HEK293 (cell line): ENCODE measurements around the gene SYNC.
A peak's percentile ranks its signal among the peaks of the same experiment; 100 is the strongest.

Experiments
- BCL11B ChIP-seq: fragments of 450-650 bp; formaldehyde crosslinking; IDR thresholded peaks from 2 replicates; pipeline ENCODE4 v1.5.1; 2016; ENCODE audit warnings: low read depth, missing biosample characterization, missing genetic modification characterization
- KLF16 ChIP-seq: fragments of 450-650 bp; formaldehyde crosslinking; IDR thresholded peaks from 2 replicates; pipeline ENCODE4 v1.5.1; 2017; ENCODE audit warnings: missing biosample characterization, missing genetic modification characterization
- KLF17 ChIP-seq: fragments of 450-650 bp; formaldehyde crosslinking; IDR thresholded peaks from 2 replicates; pipeline ENCODE4 v1.5.1; 2016; ENCODE audit warnings: missing biosample characterization, missing genetic modification characterization
- KLF7 ChIP-seq: fragments of 450-650 bp; formaldehyde crosslinking; IDR thresholded peaks from 2 replicates; pipeline ENCODE4 v1.5.1; 2016; ENCODE audit warnings: missing biosample characterization, missing genetic modification characterization, borderline replicate concordance
- OVOL3 ChIP-seq: fragments of 450-650 bp; formaldehyde crosslinking; IDR thresholded peaks from 2 replicates; pipeline ENCODE4 v1.5.1; 2016; ENCODE audit warnings: missing biosample characterization, missing genetic modification characterization
- SALL2 ChIP-seq: fragments of 450-650 bp; formaldehyde crosslinking; IDR thresholded peaks from 2 replicates; pipeline ENCODE4 v1.5.0; 2017; ENCODE audit warnings: missing biosample characterization, mild to moderate bottlenecking, missing genetic modification characterization, borderline replicate concordance
- ZFP69B ChIP-seq: fragments of 450-650 bp; formaldehyde crosslinking; IDR thresholded peaks from 2 replicates; pipeline ENCODE4 v1.5.1; 2016; ENCODE audit warnings: missing biosample characterization, missing genetic modification characterization
- ZNF175 ChIP-seq: fragments of 450-650 bp; formaldehyde crosslinking; IDR thresholded peaks from 2 replicates; pipeline ENCODE4 v1.5.1; 2016; ENCODE audit warnings: missing biosample characterization, missing genetic modification characterization
- ZNF18 ChIP-seq: fragments of 450-650 bp; formaldehyde crosslinking; IDR thresholded peaks from 2 replicates; pipeline ENCODE4 v1.5.1; 2016; ENCODE audit warnings: missing biosample characterization, missing genetic modification characterization
- ZNF19 ChIP-seq: fragments of 450-650 bp; formaldehyde crosslinking; IDR thresholded peaks from 2 replicates; pipeline ENCODE4; 2016; ENCODE audit warnings: missing biosample characterization, missing genetic modification characterization, low read depth
- ZNF24 ChIP-seq: fragments of 450-650 bp; formaldehyde crosslinking; IDR thresholded peaks from 2 replicates; pipeline ENCODE4 v1.5.1; 2016; ENCODE audit warnings: missing biosample characterization, missing genetic modification characterization
- ZNF335 ChIP-seq: fragments of 450-650 bp; formaldehyde crosslinking; conservative IDR thresholded peaks from 2 replicates; pipeline ENCODE4 v1.5.1; 2016; ENCODE audit warnings: missing biosample characterization, missing genetic modification characterization
- ZNF501 ChIP-seq: fragments of 450-650 bp; formaldehyde crosslinking; IDR thresholded peaks from 2 replicates; pipeline ENCODE4 v1.5.1; 2016; ENCODE audit warnings: missing biosample characterization, missing genetic modification characterization
- ZNF548 ChIP-seq: fragments of 450-650 bp; formaldehyde crosslinking; IDR thresholded peaks from 2 replicates; pipeline ENCODE4 v1.5.1; 2016; ENCODE audit warnings: missing biosample characterization, missing genetic modification characterization
- ZNF561 ChIP-seq: fragments of 450-650 bp; IDR thresholded peaks from 2 replicates; pipeline ENCODE4 v1.5.1; 2018; ENCODE audit warnings: missing biosample characterization, missing genetic modification characterization, borderline replicate concordance
- ZNF580 ChIP-seq: fragments of 450-650 bp; formaldehyde crosslinking; IDR thresholded peaks from 2 replicates; pipeline ENCODE4 v1.5.1; 2016; ENCODE audit warnings: missing biosample characterization, missing genetic modification characterization
- ZNF626 ChIP-seq: fragments of 450-650 bp; sonication (Bioruptor Pico); formaldehyde crosslinking; IDR thresholded peaks from 2 replicates; pipeline ENCODE4 v1.5.1; 2018; ENCODE audit warnings: missing biosample characterization, missing genetic modification characterization, inconsistent platforms
- ZNF629 ChIP-seq: fragments of 450-650 bp; formaldehyde crosslinking; IDR thresholded peaks from 2 replicates; pipeline ENCODE4 v1.5.1; 2017; ENCODE audit warnings: missing biosample characterization, missing genetic modification characterization
- ZNF645 ChIP-seq: fragments of 450-650 bp; formaldehyde crosslinking; IDR thresholded peaks from 2 replicates; pipeline ENCODE4; 2016; ENCODE audit warnings: missing biosample characterization, missing genetic modification characterization
- ZNF664 ChIP-seq: fragments of 450-650 bp; formaldehyde crosslinking; IDR thresholded peaks from 2 replicates; pipeline ENCODE4 v1.5.1; 2016; ENCODE audit warnings: missing biosample characterization, missing genetic modification characterization
- ZNF704 ChIP-seq: fragments of 450-650 bp; formaldehyde crosslinking; IDR thresholded peaks from 2 replicates; pipeline ENCODE4 v1.5.1; 2016; ENCODE audit warnings: missing biosample characterization, missing genetic modification characterization
- ZNF707 ChIP-seq: fragments of 450-650 bp; formaldehyde crosslinking; IDR thresholded peaks from 2 replicates; pipeline ENCODE4 v1.5.1; 2016; ENCODE audit warnings: missing biosample characterization, missing genetic modification characterization
- ZNF843 ChIP-seq: fragments of 450-650 bp; formaldehyde crosslinking; IDR thresholded peaks from 2 replicates; pipeline ENCODE4 v1.5.1; 2016; ENCODE audit warnings: missing biosample characterization, missing genetic modification characterization
- ZSCAN4 ChIP-seq: fragments of 450-650 bp; formaldehyde crosslinking; IDR thresholded peaks from 2 replicates; pipeline ENCODE4 v1.5.1; 2017; ENCODE audit warnings: missing biosample characterization, missing genetic modification characterization

The SYNC gene

GRCh38 chr1:32724678-32725614, 22.4 kb upstream of the SYNC start (continued):
- TF ChIP-seq ZNF626 (tag by site-specific recombination) = no peak
- TF ChIP-seq SALL2 (tag by site-specific recombination) = no peak
- no peak for TF ChIP-seq ZNF548
- TF ChIP-seq BCL11B = no peak
- no peak for TF ChIP-seq ZNF19 (tag by site-specific recombination)
- TF ChIP-seq OVOL3 (tag by site-specific recombination) = no peak
- no peak for TF ChIP-seq ZFP69B
- TF ChIP-seq ZNF501 (tag by site-specific recombination) = no peak
- no peak for TF ChIP-seq ZNF843 (tag by site-specific recombination)
- no peak for TF ChIP-seq KLF7 (tag by site-specific recombination)
- TF ChIP-seq KLF16 (tag by site-specific recombination) = no peak
- no peak for TF ChIP-seq ZNF707 (tag by site-specific recombination)
- no peak for TF ChIP-seq ZNF664 (tag by site-specific recombination)
- TF ChIP-seq ZNF629 (tag by site-specific recombination) = 0 out of 2 replicates have a peak, but pooled peaks have one; percentile 27
- no peak for TF ChIP-seq ZNF561
- no peak for TF ChIP-seq ZNF24 (tag by site-specific recombination)
- TF ChIP-seq ZNF704 (tag by site-specific recombination) = no peak
- no peak for TF ChIP-seq ZNF175 (tag by site-specific recombination)
- TF ChIP-seq KLF17 (tag by site-specific recombination) = no peak; the same call in none of the 2 replicates
- TF ChIP-seq ZNF580 (tag by site-specific recombination) = no peak
- TF ChIP-seq ZNF645 = no peak
- TF ChIP-seq ZSCAN4 (tag by site-specific recombination) = no peak
- no peak for TF ChIP-seq ZNF18
- TF ChIP-seq ZNF335 = no peak; the same call in 1 of the 2 replicates
